Uterus (tissue), 4 donors: ENCODE measurements around the gene PAQR4. TPM values are rescaled to one million over a fixed set of nuclear protein-coding genes. Genes with fewer than 3 reads are reported as not detected.

ENCODE experiments used
- DNase-seq, 2 donors: peaks; one replicate each; pipeline ENCODE4 v3.0.0-alpha.2; 2019 to 2020
- H3K27ac ChIP-seq, 2 donors: fragments of 200-600 bp; sonication (generic); 1 replicate in 1 of 2; 2 replicates in 1 of 2; pipeline ENCODE4 v1.5.1; 2016 to 2018
- H3K27me3 ChIP-seq, 2 donors: fragments of 200-600 bp; sonication (generic); one replicate each; pipeline ENCODE4 v1.5.1; 2018 to 2019; ENCODE audit warnings: control low read depth in 1 of 2
- H3K36me3 ChIP-seq, 2 donors: fragments of 200-600 bp; sonication (generic); one replicate each; pipeline ENCODE4 v1.5.1; 2019; ENCODE audit warnings: control low read depth in 1 of 2
- H3K4me1 ChIP-seq, 2 donors: fragments of 200-600 bp; sonication (generic); one replicate each; pipeline ENCODE4 v1.5.1; 2018 to 2019; ENCODE audit warnings: control low read depth in 1 of 2
- H3K4me3 ChIP-seq, 2 donors: fragments of 200-600 bp; sonication (generic); 1 replicate in 1 of 2; 2 replicates in 1 of 2; pipeline ENCODE4 v1.5.1; 2018 to 2019; ENCODE audit warnings: mild to moderate bottlenecking in 1 of 2
- H3K9me3 ChIP-seq, 2 donors: fragments of 200-600 bp; sonication (generic); one replicate each; pipeline ENCODE4 v1.5.1; 2019; ENCODE audit warnings: control low read depth in 1 of 2
- POLR2A ChIP-seq, 2 donors: fragments of 450-650 bp; IDR thresholded peaks; one replicate each; pipeline ENCODE4 v1.6.1; 2016; ENCODE audit warnings: antibody characterized with exemption in 2 of 2, mild to moderate bottlenecking in 1 of 2, moderate library complexity in 1 of 2
- intact Hi-C: fragments of 100-400 bp; cut with DNase I; formaldehyde crosslinking; loops from one replicate; pipeline ENCODE4 v1.15.1; 2023; ENCODE audit warnings: low total_unique reads
- total RNA-seq, 4 donors: library from RNA; depleted of rRNA in 3 of 4; stranded (reverse); fragments of >200 nt in 3 of 4; gene quantifications; one replicate each; pipeline versions ENCODE4 v1.1.0 to v1.2.4, GENCODE V29; 2014 to 2023
- TF ChIP-seq, protein P1 (sequence below), 4 experiments: fragments of 200-600 bp in 2 of 4; fragments of 450-650 bp in 2 of 4; sonication (generic) in 2 of 4; IDR thresholded peaks; one replicate each; pipeline ENCODE4 v1.5.1; 2016 to 2019; ENCODE audit warnings: antibody characterized with exemption in 4 of 4, mild to moderate bottlenecking in 2 of 4, moderate library complexity in 1 of 4
- donor health status: DM: yes; HTN: yes; CAD: no.

Gene PAQR4
- total RNA-seq, 4 donors from 2014 or later: 0.26 to 4.8 (median 2.5) TPM

DNA sequence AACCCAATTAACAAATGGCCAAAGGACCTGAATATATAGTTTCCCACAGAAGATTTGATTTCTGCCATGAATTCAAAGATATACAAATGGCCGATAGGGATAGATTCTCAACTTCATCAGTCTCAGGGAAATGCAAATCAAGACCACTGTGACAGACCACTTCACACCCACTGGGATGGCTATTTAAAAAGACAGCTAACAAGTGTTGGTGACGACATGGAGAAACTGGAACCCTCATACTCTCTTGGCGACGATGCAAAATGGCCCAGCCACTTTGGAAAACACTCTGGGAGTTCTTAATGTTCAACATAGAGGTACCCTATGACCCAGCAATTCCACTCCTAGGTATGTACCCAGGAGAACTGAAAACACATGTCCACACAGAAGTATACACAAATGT lies 22.5 kb upstream of the PAQR4 start:
- H3K27me3 ChIP-seq: no peaks in the 10 kb centered on the region
- H3K9me3 ChIP-seq: no peaks in the 10 kb centered on the region
- no peak overlapping the region for H3K4me3 ChIP-seq
- H3K4me1 ChIP-seq: no peaks in the 10 kb centered on the region
- intact Hi-C loops: no loop called here
- no peaks in the 10 kb centered on the region for H3K36me3 ChIP-seq
- H3K27ac ChIP-seq: no peak overlapping the region
- TF ChIP-seq, protein P1, sequence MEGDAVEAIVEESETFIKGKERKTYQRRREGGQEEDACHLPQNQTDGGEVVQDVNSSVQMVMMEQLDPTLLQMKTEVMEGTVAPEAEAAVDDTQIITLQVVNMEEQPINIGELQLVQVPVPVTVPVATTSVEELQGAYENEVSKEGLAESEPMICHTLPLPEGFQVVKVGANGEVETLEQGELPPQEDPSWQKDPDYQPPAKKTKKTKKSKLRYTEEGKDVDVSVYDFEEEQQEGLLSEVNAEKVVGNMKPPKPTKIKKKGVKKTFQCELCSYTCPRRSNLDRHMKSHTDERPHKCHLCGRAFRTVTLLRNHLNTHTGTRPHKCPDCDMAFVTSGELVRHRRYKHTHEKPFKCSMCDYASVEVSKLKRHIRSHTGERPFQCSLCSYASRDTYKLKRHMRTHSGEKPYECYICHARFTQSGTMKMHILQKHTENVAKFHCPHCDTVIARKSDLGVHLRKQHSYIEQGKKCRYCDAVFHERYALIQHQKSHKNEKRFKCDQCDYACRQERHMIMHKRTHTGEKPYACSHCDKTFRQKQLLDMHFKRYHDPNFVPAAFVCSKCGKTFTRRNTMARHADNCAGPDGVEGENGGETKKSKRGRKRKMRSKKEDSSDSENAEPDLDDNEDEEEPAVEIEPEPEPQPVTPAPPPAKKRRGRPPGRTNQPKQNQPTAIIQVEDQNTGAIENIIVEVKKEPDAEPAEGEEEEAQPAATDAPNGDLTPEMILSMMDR (IDR thresholded peaks at IDR 0.05): no peak
- no peak for TF ChIP-seq POLR2A (IDR thresholded peaks at IDR 0.05)
- DNase-seq: no peak

DNA sequence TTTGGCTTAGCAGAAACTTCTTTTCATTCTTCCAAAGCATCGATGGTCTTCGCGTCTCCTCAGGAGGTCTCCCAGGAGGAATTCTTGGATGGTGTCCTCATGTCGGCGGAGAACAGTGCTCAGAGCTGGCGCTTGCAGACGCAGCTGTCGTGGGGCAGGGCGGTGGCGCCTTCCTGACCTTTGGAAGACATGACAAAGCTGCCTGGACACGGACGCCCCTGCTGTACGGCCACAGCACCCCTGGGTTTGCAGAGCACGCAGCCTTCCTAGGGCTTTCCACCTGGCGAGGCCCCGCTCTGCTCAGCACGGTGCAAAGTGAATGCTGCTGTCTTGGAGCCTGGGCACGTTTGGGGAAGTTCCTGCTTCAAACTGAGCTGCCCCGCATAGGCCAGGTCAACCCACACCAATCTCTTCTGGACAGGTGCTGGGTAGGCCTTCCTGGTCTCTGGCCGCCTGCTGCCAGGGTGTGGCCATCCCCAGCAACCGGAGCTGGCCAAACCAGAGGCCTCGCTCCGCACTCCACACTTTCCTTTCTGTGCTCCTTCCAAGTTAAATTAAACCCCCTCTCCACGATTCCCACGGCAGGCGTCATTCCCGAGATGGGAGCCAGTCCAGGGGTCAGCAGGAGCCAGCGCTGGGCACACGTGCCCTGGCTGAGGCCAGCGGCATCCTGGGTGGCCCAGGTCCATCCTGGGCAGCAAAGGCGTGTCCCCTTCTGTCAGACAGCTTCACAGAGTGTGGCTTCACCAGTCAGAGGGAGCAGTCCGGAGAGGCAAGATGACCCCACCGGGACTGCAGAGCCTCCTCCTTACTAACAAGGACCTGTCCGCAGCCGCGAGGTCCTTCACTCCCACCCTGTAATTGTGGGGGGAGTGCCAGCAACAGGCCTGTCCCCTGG lies 20.1 kb upstream of the PAQR4 start:
- Histone ChIP-seq H3K9me3 (no peaks in the 10 kb centered on the region), H3K4me1 (no peaks in the 10 kb centered on the region), H3K4me3 (no peak overlapping the region), H3K36me3 (no peaks in the 10 kb centered on the region), H3K27ac (no peak overlapping the region), H3K27me3 (no peaks in the 10 kb centered on the region)
- DNase-seq: peak in 1 of 2 donors; percentile 11
- TF ChIP-seq POLR2A (IDR thresholded peaks at IDR 0.05): no peak
- TF ChIP-seq, protein P1 (IDR thresholded peaks at IDR 0.05): no peak
- intact Hi-C loops: no loop called here

DNA sequence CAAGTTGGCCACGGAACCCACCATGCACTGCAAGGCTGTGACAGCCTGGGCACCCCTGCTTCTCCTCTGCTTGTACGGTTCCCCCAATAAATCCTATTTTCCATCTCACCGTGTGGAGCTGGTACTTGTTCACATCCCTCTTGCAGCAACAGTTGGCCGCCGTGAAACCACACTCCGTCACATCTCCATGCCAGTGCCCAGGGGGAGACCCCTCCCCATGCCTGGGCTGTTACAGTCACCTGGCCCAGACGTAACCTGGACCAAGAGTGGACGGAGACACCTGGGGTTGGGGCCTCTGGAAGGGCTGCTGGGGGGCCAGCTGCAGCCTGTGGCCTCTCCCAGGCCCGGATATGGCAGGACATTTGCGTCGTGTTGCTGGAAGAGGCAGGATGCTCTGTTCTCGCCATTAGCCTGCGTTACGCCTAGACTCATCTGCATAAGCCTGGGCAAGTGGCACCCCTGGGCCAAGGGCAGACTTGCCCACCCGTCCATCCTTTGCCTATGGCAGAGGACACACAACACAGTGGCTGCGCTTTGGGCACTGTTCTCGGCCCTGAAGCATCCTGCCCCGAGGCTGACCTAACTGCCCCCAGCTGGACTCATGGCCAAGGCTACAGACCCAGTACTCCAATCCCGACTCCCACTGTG lies 19.3 kb upstream of the PAQR4 start:
- no peaks in the 10 kb centered on the region for H3K9me3 ChIP-seq
- no peak overlapping the region for H3K4me3 ChIP-seq
- no peaks in the 10 kb centered on the region for H3K36me3 ChIP-seq
- H3K27ac ChIP-seq: no peak overlapping the region
- no peaks in the 10 kb centered on the region for H3K27me3 ChIP-seq
- TF ChIP-seq, protein P1 (IDR thresholded peaks at IDR 0.05): no peak
- TF ChIP-seq POLR2A (IDR thresholded peaks at IDR 0.05): no peak
- intact Hi-C loops: no loop called here
- H3K4me1 ChIP-seq: no peaks in the 10 kb centered on the region
- DNase-seq: peak in 1 of 2 donors; percentile 10

DNA sequence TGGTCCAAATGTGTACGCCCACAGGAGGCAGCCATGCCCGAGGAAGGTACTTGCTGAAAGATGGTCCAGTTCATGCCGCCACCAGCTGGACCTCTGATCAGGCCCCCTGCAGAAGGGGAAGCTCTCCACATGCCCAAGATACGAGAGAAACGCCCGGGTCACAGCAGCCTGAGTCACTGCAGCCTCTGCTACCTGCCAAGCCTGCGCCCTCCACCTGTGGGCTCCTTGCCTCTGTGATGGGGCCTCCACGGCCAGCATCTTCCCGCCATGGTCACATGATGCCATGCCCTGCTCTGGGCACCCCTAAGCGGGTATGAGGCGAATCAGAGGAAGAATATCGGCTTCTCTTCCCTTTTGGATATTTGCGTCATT lies 18.8 kb upstream of the PAQR4 start:
- Histone ChIP-seq H3K4me3 (no peak overlapping the region), H3K27ac (no peak overlapping the region), H3K27me3 (no peaks in the 10 kb centered on the region), H3K4me1 (no peaks in the 10 kb centered on the region), H3K36me3 (no peaks in the 10 kb centered on the region), H3K9me3 (no peaks in the 10 kb centered on the region)
- no peak for DNase-seq
- TF ChIP-seq POLR2A (IDR thresholded peaks at IDR 0.05): no peak
- TF ChIP-seq, protein P1 (IDR thresholded peaks at IDR 0.05): no peak
- intact Hi-C loops: no loop called here

DNA sequence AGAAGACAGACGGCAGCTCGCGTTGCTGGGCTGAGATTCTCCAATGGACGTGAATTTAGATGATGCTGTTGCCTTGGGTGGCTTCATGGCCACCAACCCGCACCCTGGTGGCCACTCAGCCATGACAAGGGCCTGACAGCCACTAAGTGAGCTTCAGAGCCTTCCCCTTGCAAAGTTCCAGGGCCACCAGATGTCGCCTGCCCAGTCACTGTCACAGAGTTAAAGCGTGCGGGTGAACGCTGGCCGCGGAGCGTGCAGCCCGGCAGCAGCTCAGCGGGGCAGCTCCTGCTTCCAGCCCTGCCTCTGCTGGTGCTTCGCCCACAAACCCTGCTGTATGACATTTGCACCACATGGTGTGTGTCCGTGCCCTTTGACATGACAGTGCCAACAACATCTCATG lies 18.4 kb upstream of the PAQR4 start:
- no peak overlapping the region for H3K4me3 ChIP-seq
- no peak overlapping the region for H3K27ac ChIP-seq
- no peaks in the 10 kb centered on the region for H3K9me3 ChIP-seq
- no peaks in the 10 kb centered on the region for H3K36me3 ChIP-seq
- intact Hi-C loops: no loop called here
- TF ChIP-seq, protein P1 (IDR thresholded peaks at IDR 0.05): no peak
- no peak for TF ChIP-seq POLR2A (IDR thresholded peaks at IDR 0.05)
- H3K27me3 ChIP-seq: no peaks in the 10 kb centered on the region
- DNase-seq: no peak
- no peaks in the 10 kb centered on the region for H3K4me1 ChIP-seq
